Measurements from ENCODE around the gene RERGL.
"Not testable (repeated sequence)": the region's sequence is repeated elsewhere in the genome, so short reads cannot be mapped to it uniquely, and the experiment has no call there.

RERGL gene

DNA sequence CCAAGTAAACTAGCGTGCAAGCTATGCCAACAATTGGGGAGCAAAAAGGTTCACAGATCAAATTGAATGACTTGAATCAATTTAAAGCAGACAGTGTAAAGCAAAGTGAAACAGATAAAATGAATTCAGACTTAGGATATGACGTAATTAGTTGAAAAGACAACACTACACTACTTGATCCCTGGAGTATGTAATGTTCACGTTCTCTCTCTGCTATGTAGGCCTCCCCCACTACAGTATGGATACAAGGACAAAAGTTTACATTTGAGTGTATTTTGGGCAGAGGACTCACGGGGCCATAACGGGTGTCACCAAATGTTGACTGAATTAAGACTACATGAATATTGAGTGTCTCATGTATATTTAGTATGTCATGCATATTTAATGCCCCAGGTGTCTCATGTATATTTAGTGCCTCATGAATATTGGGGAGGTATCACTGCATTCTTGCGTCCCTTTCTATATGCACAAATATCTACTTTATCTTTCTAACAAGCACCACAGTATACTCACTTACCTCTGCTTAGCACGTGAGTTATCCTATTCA, 44.5 kb downstream of the RERGL start:
- Histone ChIP-seq H3K27ac (ENCODE audit: low read length) (no peak overlapping the region), H3K4me1 (ENCODE audit: low read length) (no peaks in the 10 kb centered on the region), H3K4me2 (ENCODE audit: low read length) (no peak overlapping the region), H3K9me3 (ENCODE audit: insufficient read depth, low read length) (no peaks in the 10 kb centered on the region), H3K9ac (ENCODE audit: low read length) (no peak overlapping the region), H3K36me3 (replicated peaks; ENCODE audit: low read depth, low read length) (no peaks in the 10 kb centered on the region), H3K4me3 (ENCODE audit: low read length) (no peak overlapping the region), H3K27me3 (ENCODE audit: low read depth, low read length) (no peaks in the 10 kb centered on the region), H2AFZ (ENCODE audit: low read depth, low read length) (no peak overlapping the region), H3K79me2 (ENCODE audit: low read length) (no peaks in the 10 kb centered on the region), H4K20me1 (ENCODE audit: insufficient read depth, low read length) (no peaks in the 10 kb centered on the region)
- no peak for TF ChIP-seq EZH2phosphoT487 (IDR thresholded peaks at IDR 0.05; ENCODE audit: low read depth)
- TF ChIP-seq, protein P1, sequence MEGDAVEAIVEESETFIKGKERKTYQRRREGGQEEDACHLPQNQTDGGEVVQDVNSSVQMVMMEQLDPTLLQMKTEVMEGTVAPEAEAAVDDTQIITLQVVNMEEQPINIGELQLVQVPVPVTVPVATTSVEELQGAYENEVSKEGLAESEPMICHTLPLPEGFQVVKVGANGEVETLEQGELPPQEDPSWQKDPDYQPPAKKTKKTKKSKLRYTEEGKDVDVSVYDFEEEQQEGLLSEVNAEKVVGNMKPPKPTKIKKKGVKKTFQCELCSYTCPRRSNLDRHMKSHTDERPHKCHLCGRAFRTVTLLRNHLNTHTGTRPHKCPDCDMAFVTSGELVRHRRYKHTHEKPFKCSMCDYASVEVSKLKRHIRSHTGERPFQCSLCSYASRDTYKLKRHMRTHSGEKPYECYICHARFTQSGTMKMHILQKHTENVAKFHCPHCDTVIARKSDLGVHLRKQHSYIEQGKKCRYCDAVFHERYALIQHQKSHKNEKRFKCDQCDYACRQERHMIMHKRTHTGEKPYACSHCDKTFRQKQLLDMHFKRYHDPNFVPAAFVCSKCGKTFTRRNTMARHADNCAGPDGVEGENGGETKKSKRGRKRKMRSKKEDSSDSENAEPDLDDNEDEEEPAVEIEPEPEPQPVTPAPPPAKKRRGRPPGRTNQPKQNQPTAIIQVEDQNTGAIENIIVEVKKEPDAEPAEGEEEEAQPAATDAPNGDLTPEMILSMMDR (IDR thresholded peaks at IDR 0.05; ENCODE audit: low read depth, low read length), result no peak

DNA sequence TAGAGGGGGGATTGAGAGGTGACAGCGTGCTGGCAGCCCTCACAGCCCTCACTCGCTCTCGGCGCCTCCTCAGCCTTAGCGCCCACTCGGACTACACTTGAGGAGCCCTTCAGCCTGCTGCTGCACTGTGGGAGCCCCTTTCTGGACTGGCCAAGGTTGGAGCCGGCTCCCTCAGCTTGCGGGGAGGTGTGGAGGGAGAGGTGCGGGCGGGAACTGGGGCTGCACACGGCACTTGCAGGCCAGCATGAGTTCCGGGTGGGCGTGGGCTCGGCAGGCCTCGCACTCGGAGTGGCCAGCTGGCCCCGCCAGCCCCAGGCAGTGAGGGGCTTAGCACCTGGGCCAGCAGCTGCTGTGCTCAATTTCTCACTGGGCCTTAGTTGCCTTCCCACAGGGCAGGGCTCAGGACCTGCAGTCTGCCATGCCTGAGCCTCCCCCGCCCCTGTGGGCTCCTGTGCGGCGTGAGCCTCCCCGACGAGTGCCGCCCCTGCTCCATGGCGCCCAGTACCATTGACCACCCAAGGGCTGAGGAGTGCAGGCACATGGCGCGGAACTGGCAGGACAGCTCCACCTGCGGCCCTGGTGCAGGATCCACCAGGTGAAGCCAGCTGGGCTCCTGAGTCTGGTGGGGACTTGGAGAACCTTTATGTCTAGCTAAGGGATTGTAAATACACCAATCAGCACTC, 49.8 kb downstream of the RERGL start:
- H3K9ac ChIP-seq (ENCODE audit: low read length); H3K4me1 ChIP-seq (ENCODE audit: low read length); H3K36me3 ChIP-seq (replicated peaks; ENCODE audit: low read depth, low read length); H3K4me2 ChIP-seq (ENCODE audit: low read length); H3K27ac ChIP-seq (ENCODE audit: low read length); H3K27me3 ChIP-seq (ENCODE audit: low read depth, low read length); H3K4me3 ChIP-seq (ENCODE audit: low read length); H4K20me1 ChIP-seq (ENCODE audit: insufficient read depth, low read length); H3K9me3 ChIP-seq (ENCODE audit: insufficient read depth, low read length); H3K79me2 ChIP-seq (ENCODE audit: low read length); H2AFZ ChIP-seq (ENCODE audit: low read depth, low read length): not testable (repeated sequence)
